ENCODE results near the gene EN2.

EN2 gene

GRCh38 chr7:155509359-155509724 is 51.4 kb downstream of the EN2 start:
- no peak for DNase-seq (ENCODE audit: low spot score)

- no peak for DNase-seq (ENCODE audit: low spot score)
Observed at GRCh38 chr7:155509725-155510551, 52.0 kb downstream of the EN2 start.

- no peak for DNase-seq (ENCODE audit: low spot score)
Observed at GRCh38 chr7:155510975-155511701, 53.2 kb downstream of the EN2 start.

- DNase-seq (ENCODE audit: low spot score): no peak
Observed at GRCh38 chr7:155511702-155511996, 53.7 kb downstream of the EN2 start.

GRCh38 chr7:155512246-155512887 is 54.4 kb downstream of the EN2 start:
- DNase-seq (ENCODE audit: low spot score): no peak

- DNase-seq (ENCODE audit: low spot score): no peak
Observed at GRCh38 chr7:155513543-155514285, 55.8 kb downstream of the EN2 start.

GRCh38 chr7:155514296-155514695 is 56.4 kb downstream of the EN2 start:
- no peak for DNase-seq (ENCODE audit: low spot score)

Measured in hematopoietic multipotent progenitor cell treated with erythropoietin and hydrocortisone succinate and interleukin-3 and kit ligand, for 17 days (in vitro differentiated cells).